Measurements from ENCODE around the gene USPL1.

GRCh38 chr13:30607908-30608307 lies 9.8 kb upstream of the USPL1 start:
- no peak for TF ChIP-seq YY1 (IDR thresholded peaks at IDR 0.05; ENCODE audit: insufficient read depth, insufficient read length)
- TF ChIP-seq SUZ12 (IDR thresholded peaks at IDR 0.05; ENCODE audit: extremely low read depth, insufficient read depth, insufficient read length), result no peak
- no peak for TF ChIP-seq ZNF274 (IDR thresholded peaks at IDR 0.05; ENCODE audit: low read depth, low read length)
